Endometrial microvascular endothelial cells (primary cell): ENCODE measurements around the gene MAN2B2. TPM values are rescaled to one million over a fixed set of nuclear protein-coding genes. Genes with fewer than 3 reads are reported as not detected.

Experiments
- in situ Hi-C: cut with HindIII; loops from 2 replicates; pipeline ENCODE4 v1.10.0; 2017; ENCODE audit warnings: low sequenced_read_pairs, low pct_unique_long_range_greater_than_20kb; ENCODE audit errors: inconsistent ontology term
- total RNA-seq: library from RNA; depleted of rRNA; stranded (reverse); fragments of >200 nt; gene quantifications from one replicate; pipeline ENCODE4 v1.2.3, GENCODE V29; 2015; ENCODE audit errors: inconsistent ontology term

The MAN2B2 gene
- total RNA-seq, 1 donor from 2014 or later, result 20.4 TPM

DNA sequence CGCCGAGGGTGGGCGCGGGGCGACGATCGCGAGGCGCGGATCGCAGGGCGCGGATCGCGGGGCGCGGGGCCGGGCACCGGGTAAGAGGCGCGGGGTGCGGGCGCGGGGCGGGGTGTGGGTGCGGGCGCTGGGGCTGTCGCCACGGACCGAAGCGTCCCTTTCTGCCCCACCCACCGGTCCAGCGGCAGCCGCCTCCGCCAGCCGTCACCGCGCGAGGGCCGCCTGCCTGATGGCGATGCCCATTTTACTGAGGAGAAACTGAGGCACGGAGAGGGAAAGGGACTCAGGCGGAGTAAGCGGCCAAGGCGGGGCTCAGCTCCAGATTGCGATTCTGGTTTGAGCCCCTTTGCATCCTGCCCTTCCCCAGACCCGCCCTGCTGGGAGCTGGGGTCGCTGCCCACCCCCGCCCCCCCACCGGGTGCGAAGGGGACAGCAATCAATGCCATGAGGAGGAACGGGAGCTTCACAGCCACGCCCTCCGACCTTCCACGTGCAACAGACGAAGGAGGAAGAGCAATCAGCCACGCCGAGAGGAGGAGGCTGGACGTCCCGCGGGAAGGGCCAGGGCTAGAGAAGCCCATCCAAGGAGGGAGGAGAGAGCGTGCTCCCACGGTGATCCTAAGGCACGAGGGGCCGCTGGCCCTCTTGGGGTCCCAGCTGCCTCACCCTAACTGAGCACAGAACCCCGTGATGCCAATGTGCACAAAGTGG lies 10.9 kb upstream of the MAN2B2 start:
- in situ Hi-C loops, result no loop called here

DNA sequence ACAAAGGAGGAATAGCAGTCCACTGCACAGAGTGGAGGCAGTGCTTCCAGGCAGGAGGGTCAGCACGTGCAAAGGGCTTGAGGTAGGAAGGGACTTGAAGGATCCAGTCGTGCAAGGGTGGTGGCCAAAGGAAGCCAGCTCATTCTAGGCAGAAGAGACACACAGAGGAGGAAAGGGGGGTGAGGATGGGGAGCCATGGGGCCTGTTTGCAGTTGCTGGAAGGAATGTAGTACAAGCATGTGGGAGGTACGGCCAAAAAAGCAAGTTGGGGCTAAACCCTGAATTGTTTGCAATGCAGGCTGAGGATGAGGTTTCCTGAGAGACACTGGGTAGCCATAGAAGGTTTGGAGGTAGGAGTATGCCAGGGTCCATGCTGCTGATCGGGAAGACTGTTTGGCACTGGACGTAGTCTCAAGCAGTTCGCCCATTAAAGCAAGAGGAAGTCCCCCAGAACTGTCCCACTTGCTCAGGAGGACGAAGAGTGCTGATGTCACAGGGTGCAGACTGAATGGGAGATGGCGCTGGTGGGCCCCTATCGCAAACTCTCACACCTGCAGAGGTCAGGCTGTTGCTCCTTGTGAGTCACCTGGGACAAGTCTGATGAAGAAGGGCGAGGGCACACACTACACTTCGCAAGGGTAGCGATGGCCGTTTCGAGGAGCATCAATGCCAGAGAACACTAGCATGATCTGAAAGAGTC lies 9.1 kb upstream of the MAN2B2 start:
- in situ Hi-C loops, result no loop called here

DNA sequence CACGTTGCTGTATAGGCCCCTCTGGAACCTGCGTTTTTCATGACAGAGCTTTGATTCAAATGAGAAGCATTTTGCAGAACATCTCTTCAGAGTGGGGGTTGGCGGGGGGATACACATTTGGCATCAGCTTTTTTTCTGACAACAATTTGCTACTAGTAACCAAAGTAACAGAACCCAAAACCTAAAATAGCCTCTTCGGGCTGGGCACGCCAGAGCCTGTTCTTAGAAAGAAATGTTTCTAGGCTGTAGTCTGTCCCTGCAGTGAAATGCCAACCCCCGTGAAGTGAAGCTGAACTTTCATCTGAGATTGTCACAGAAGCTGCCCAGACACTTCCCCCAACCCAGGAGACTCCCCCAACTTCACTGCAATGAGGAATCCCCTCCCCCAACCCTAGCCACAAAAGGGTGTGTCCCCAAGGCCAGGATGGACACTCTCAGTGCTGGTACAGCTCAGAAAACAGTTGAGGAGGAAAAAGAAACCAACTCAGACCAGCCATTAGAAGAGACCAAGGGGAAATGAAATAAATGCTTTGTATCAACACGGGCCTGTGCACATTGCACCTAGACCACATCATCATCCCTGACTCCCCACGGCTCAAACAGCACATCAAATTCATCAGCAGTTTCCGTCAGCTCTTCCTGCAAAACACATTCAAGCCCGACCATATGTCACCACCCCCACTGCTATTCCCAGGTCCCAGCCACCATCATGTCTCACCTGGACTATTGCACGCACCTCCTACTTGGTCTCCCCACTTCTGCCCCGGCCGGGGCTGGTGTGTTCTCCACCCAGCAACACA lies 8.4 kb upstream of the MAN2B2 start:
- in situ Hi-C loops, result no loop called here

DNA sequence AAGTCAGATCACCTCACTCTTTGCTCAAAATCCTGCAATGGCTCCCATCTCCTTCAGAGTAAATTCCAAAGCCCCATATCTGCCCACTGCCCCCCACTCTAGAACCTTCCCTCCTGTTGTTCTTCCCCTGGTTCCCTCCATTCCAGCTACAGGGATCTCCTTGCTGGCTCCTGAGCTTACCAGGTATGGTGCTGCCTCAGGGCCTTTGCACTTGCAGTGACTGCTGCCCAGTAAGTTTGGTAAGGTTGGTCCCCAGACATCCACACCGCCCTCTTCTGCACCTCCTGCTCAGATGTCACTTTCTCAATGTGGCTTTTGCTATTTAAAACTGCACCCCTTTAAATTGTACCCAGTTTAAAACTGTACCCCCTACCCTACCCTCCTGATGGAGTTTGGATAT lies 7.8 kb upstream of the MAN2B2 start:
- in situ Hi-C loops, result no loop called here

DNA sequence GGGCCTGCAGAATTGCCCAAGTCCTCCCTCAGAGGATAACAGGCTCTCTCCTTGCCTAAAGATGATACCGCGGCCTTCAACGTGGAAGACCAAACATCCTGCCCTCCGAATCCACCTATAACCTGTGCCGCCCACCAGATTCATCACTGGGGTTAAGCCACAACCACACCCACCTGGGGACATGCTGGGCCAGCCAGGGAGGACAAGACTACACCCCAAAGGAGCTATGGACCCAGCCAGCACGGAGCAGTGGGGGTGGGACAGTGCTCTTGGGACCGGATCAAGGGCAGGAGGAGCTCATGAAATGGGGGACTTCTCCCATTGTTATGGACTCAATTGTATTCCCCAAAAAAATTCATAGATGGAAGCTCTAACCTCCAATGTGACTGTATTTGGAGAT lies 6.8 kb upstream of the MAN2B2 start:
- in situ Hi-C loops, result no loop called here

DNA sequence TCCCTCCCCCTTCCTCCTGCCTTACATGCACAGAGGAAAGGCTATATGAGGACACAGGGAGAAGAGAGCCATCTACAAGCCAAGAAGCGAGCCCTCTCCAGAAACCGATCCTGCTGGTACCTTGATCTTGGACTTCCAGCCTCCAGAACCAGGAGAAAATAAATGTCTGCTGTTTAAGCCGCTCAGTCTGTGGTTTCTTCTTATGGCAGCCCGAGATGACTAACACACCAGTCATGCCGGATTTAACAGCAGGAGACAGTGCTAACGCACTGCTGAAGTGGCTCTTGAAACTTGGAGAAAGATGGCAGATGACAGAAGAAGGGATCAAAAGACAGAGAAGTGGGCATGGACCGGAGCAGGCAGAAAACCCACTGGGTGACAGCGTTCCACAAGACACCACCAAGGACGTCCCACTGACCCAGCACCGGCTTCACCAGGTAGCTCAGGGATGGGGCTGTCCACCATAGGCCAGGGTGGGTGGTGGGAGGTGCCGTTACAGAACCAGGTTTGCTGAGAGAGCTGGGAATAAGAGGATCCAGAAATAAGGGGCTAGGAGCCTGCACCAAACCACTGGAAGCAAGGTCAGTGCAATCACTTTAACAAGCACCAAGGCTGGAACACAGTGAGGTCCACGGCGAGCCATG lies 6.2 kb upstream of the MAN2B2 start:
- in situ Hi-C loops, result no loop called here

DNA sequence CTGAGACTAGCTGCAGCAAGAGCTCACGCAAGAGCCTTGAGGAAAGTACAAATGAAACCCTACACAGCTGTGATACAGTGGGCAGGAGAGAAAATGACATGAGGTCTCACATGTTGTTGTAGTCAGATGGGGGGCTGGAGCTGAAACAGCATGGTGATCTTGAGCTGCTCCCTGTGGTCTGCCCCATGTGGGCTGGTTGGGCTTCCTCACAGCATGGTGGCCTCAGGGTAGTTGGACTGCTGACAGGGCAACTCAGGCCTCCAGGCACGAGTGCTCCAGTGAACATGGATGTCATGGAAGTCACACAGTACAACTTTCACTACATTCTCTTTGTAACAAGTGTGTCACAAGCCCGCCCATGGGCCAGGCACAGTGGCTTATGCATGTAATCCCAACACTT lies 3.4 kb upstream of the MAN2B2 start:
- in situ Hi-C loops, result no loop called here

DNA sequence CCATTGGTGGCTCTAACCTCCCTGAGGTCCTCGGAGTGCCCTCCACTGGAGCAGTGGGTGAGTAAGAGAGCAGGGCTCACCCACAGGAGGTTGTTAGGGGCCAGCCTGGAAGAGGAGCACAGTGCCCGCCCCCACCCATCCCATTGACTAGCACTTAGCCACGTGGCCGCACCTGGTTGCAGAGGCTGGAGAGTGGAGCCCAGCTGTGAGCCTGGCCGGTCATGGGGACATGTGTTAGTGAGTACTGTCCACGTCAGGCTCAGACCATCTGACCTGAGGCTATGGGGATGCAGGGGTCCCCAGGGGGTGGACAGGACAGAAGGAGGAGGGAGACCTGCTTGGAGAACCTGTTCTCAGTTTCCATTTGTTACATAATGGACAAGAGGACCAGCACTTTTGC lies 1.4 kb upstream of the MAN2B2 start:
- in situ Hi-C loops, result no loop called here

DNA sequence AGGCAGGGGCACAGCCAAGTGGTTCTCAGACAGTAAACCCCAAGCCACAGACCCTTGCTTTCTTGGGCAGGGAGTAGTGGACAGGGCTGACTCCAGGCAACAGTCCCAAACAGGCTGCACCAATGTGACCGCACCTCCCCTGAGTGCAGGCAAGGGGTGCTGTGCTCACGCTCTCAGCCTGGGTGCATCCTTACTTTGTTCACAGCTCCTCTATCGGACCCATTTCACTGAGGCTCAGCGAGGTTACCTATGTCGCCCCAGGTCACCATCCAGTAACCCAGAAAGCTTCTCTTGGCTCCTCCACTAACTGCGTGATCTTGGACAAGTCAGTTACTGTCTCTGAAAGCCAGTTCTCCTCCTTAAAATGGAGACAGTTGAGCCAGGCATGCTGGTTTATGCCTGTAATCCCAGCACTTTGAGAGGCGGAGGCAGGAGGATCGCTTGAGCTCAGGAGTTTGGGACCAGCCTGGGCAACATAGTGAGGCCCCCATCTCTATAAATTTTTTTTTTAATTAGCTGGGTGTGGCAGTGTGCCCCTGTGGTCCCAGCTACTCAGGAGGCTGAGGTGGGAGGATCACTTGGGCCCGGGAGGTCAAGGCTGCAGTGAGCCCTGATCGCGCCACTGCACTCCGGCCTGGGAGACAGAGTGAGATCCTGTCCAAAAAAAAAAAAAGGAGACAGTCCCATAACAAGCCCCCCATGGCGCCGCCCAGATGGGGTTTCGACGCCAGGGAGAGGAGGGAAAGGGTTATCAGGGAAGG lies 823 bp upstream of the MAN2B2 start:
- in situ Hi-C loops, result no loop called here

DNA sequence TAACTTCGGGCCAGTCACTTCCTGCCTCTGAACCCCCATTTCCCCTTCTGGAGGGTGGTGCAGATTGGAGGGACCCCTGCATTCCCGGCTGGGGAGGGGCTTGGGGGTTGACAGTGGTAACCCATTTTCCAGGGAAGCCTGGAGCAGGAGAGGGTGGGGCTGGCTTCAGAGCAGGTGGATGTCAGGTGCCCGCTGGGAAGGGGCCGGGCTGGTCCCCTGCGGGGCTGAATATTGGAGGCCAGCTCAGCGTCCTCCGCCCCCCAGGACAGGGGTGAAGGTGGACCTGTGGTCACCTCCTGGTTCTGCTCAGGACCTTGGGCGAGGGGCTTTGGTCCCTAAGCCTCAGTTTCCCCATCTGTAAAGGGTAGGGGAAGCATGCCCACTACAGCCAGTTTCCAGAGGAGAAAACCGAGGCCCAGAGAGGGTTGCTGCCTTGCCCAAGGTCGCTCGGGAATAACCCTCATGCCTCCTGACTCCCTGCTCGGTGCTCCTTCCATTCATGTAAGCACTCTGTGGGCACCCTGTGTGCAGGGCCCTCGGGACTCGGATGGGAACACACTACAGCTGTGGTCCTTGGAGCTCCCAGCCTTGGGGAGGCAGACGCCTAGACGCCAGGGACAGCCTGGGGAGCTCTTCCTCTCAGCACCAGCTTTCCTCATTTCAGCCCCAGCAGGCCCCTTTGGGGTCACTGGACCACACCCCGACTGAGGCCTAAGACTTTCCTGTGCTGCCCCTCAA lies 683 bp downstream of the MAN2B2 start:
- in situ Hi-C loops, result no loop called here

DNA sequence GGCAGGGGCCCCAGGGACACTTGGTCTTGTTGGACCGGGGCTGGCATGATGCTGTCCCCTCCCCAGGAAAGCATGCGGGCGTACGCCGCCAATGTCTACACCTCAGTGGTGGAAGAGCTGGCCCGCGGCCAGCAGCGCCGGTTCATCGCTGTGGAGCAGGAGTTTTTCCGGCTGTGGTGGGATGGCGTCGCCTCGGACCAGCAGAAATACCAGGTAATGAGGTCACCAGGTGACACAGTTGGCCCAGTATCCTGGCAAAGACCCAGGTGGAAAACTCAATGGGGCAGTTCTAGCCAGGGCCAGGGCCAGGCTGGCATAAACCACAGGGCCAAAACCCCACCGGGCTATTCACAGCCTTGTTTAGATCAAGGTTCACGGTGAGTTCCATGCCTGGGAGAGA lies 1.5 kb downstream of the MAN2B2 start:
- in situ Hi-C loops, result no loop called here

DNA sequence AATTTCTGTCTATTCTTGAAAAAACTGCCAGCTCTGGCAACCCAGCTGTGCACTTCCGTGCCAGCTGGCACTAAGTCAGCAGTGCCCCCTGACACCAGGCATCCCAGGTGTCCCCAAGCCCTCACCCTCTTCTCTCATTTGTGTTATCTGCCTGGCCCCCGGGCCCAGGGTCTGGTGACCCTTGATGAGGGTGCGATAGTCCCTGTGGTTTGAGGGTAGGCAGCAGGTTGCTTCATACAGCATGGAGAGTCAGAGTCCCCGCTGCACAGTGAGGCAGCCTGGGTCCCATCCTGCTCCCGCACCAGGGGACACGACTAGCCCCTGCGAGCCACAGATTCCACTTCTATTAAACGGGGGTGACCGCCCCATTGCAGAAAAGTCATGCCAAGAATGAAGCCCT lies 1.9 kb downstream of the MAN2B2 start:
- in situ Hi-C loops, result no loop called here

DNA sequence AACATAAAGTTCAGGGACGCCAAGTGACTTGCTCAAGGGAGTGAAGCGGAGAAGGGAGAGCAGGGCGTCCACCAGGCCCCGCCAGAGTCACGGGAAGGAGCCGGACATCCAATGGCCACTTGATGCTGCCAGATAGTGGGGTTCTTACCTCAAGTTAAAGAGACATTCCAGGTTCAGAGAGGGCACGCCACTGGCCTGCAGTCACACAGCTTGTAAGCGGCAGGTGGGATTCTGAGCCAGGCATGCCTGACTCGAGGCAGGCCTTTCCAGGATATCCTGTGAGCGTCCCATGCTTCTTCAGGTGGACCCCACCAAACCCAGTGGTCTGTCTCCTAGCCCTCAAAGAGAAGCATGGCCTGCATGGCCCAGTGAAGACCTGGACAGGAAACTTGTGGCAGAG lies 2.4 kb downstream of the MAN2B2 start:
- in situ Hi-C loops, result no loop called here

DNA sequence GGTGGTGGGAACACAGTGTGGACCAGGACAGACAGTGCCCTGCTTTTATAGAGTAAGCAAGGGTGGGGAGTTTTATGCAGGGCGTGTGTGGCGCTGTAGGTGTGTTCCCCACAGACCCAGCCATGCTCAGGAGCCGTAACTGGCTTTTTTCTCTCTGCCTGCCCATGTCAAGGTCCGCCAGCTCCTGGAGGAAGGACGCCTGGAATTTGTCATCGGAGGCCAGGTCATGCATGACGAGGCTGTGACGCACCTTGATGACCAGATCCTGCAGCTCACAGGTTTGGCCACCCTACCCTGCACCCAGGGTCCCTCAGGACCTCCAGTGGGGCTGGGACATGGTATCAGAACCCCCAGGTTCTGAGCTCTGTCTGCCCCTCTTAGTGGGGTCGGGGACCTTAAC lies 3.2 kb downstream of the MAN2B2 start:
- in situ Hi-C loops, result no loop called here

DNA sequence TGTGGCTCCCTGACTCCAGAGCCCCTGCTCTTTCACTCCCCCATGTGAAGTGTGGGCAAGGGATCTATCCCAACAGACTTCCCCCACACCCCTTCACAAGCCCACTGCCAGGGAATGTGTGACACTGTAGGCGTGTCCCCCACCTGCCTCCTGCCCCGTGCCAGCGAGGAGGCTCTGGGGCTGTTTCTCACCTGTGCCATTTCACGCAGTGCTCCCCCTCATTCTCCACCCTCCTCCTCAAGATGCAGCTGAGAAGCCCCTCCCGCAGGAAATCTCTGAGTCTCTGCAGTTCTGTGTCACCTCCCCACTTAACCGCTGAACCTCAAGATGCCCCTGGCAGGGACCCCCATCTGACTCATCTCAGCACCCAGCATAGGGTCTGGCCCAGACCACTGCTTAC lies 5.4 kb downstream of the MAN2B2 start:
- in situ Hi-C loops, result no loop called here

DNA sequence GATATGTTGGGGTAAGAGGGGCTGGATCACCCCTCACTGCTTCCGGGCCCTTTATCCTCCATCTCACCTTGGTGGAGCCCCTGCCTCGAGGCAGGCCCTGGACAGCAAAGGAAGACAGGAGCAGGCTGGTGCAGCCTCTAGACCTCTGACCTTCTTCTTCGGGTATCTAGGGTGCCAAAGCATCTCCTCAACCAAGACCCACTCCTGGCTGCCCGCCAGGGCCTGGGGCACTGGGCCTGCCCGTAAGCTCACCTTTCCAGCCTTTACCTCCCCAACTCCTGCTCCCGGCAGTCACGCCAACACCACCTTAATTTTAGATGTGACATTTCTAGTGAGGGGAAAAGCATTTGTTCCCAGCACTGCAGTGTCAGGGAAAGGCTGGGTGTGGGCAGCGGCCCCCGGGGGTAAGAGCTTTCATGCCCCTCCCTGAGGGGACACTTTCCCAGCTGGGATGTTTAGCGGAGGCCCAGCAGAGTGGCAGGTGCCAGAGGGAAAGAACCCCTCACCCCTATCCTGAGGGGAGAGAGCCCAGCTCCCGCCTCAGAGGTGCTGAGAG lies 6.7 kb downstream of the MAN2B2 start:
- in situ Hi-C loops, result no loop called here

DNA sequence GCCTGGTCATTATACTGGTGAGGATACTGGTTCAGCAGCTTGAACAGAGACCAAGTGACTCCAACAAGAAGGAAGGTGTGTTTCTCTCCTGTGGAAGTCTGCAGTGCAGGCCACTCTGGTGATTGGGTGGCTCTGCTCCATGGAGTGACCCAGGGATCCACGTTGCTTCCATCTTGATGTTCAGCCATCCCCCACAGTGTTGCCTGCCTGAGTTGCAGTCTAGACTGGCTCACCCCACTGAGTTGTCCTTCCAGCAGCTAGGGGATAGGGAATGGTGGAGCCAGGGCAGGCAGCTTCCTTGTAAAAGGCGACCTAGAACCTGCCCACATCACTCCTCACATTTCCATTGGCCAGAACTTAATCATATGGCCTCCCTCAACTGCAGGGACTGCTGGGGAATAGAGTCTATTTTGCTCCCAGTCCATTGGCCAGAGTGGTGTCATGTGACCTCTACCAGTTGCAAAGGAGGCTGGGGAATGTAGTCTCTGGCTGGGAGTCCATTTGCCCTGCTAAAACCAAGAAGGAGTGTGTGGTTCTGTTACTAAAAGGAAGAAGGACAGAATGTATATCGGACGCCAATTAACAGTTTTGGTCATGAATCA lies 8.0 kb downstream of the MAN2B2 start:
- in situ Hi-C loops, result no loop called here

DNA sequence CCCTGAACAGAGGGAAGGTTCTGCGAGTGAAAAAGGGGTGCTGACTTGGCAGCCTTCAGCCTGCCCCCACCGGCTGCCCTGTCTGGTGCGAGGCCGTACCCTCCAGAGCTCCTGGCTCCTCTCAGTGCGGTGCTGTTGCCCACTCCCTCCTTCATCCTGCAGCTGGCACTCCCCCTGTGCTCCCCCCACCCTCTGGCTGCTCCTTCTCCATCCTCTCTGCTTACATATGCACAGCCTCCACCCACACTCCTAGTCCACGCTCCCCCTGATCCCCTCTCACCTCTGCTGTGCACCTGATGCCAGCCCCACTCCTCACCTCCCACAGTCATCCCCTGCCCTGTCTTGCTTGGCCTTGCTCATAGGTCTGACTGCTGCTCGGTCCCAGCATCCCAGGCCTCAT lies 9.9 kb downstream of the MAN2B2 start:
- in situ Hi-C loops, result no loop called here
